Neural cell (in vitro differentiated cells): ENCODE results near the gene SYTL5. TPM values are rescaled to one million over a fixed set of nuclear protein-coding genes. Genes with fewer than 3 reads are reported as not detected.

ENCODE experiments used
- H2AFZ ChIP-seq: fragments of 200-600, 300-800 bp; sonication (generic), shearing (Covaris generic); 2 replicates; pipeline ENCODE4 v1.6.0; 2014; ENCODE audit warnings: low read depth, mild to moderate bottlenecking, antibody characterized with exemption, low read length, moderate library complexity
- H3F3A ChIP-seq: fragments of 200-600 bp; shearing (Covaris generic); 2 replicates; pipeline ENCODE4 v1.6.1; 2016; ENCODE audit warnings: mild to moderate bottlenecking, moderate library complexity, mixed read lengths, antibody characterized with exemption, low read length; ENCODE audit not compliant: insufficient read depth, poor library complexity, severe bottlenecking
- H3K27ac ChIP-seq: fragments of 200-600, 300-800 bp; sonication (generic), shearing (Covaris generic); 2 replicates; pipeline ENCODE4 v1.5.1; 2014; ENCODE audit warnings: mild to moderate bottlenecking, low read length, moderate library complexity
- H3K27me3 ChIP-seq: fragments of 300-800, 200-600 bp; sonication (generic), shearing (Covaris generic); 2 replicates; pipeline ENCODE4 v1.6.0; 2014; ENCODE audit warnings: mild to moderate bottlenecking, low read depth, low read length, moderate library complexity; ENCODE audit not compliant: insufficient read depth
- H3K36me3 ChIP-seq: fragments of 300-800, 200-600 bp; sonication (generic), shearing (Covaris generic); 2 replicates; pipeline ENCODE4 v1.5.1; 2014; ENCODE audit warnings: mild to moderate bottlenecking, antibody characterized with exemption, low read length, moderate library complexity; ENCODE audit not compliant: insufficient read depth
- H3K4me2 ChIP-seq: fragments of 300-800, 200-600 bp; sonication (generic), shearing (Covaris generic); 2 replicates; pipeline ENCODE4 v1.6.0; 2014; ENCODE audit warnings: mild to moderate bottlenecking, low read length
- H3K4me3 ChIP-seq: fragments of 300-800, 200-600 bp; sonication (generic), shearing (Covaris generic); 2 replicates; pipeline ENCODE4 v1.5.1; 2014; ENCODE audit warnings: mild to moderate bottlenecking, low read length, moderate library complexity
- H3K79me2 ChIP-seq: fragments of 200-600 bp; shearing (Covaris generic); replicated peaks from 2 replicates; pipeline ENCODE4 v1.6.0; 2014; ENCODE audit warnings: mild to moderate bottlenecking, low read length, moderate library complexity; ENCODE audit not compliant: insufficient read depth
- H3K9ac ChIP-seq: fragments of 300-800, 200-600 bp; sonication (generic), shearing (Covaris generic); 2 replicates; pipeline ENCODE4 v1.6.1; 2016; ENCODE audit warnings: mild to moderate bottlenecking, low read length, mixed read lengths
- H3K9me2 ChIP-seq: fragments of 200-600 bp; shearing (Covaris generic); 2 replicates; pipeline ENCODE4 v1.6.1; 2016; ENCODE audit warnings: mild to moderate bottlenecking, low read length, mixed read lengths; ENCODE audit not compliant: insufficient read depth
- H3K9me3 ChIP-seq: fragments of 200-600, 300-800 bp; sonication (generic), shearing (Covaris generic); 2 replicates; pipeline ENCODE4 v1.6.1; 2016; ENCODE audit warnings: mild to moderate bottlenecking, mixed run types, low read length, moderate library complexity, mixed read lengths
- H4K20me1 ChIP-seq: fragments of 200-600 bp; shearing (Covaris generic); 2 replicates; pipeline ENCODE4 v1.6.1; 2016; ENCODE audit warnings: mild to moderate bottlenecking, mixed run types; ENCODE audit not compliant: insufficient read depth
- EP300 ChIP-seq: fragments of 450-650 bp; conservative IDR thresholded peaks from 2 replicates; pipeline ENCODE4 v1.6.1; 2014; ENCODE audit warnings: antibody characterized with exemption, mild to moderate bottlenecking, moderate library complexity; ENCODE audit not compliant: poor library complexity, severe bottlenecking
- EZH2 ChIP-seq: fragments of 200-600, 300-800 bp; shearing (Covaris generic), sonication (generic); IDR thresholded peaks from 2 replicates; pipeline ENCODE4 v1.6.1; 2014; ENCODE audit warnings: antibody characterized with exemption, low read length, borderline replicate concordance, mild to moderate bottlenecking; ENCODE audit not compliant: insufficient read depth, poor library complexity, severe bottlenecking
- MXI1 ChIP-seq: fragments of 450-650 bp; conservative IDR thresholded peaks from 2 replicates; pipeline ENCODE4 v1.6.1; 2014; ENCODE audit warnings: antibody characterized with exemption, mild to moderate bottlenecking; ENCODE audit not compliant: poor library complexity, severe bottlenecking
- POLR2AphosphoS5 ChIP-seq: IDR thresholded peaks from 2 replicates; pipeline ENCODE4 v1.6.1; 2012
- RAD21 ChIP-seq: fragments of 450-650 bp; conservative IDR thresholded peaks from 2 replicates; pipeline ENCODE4 v1.6.1; 2014; ENCODE audit warnings: antibody characterized with exemption, mild to moderate bottlenecking, moderate library complexity
- SMC3 ChIP-seq: fragments of 450-650 bp; conservative IDR thresholded peaks from 2 replicates; pipeline ENCODE4 v1.6.1; 2014; ENCODE audit warnings: antibody characterized with exemption, mild to moderate bottlenecking, moderate library complexity; ENCODE audit not compliant: poor library complexity
- TAF1 ChIP-seq: IDR thresholded peaks from 2 replicates; pipeline ENCODE4 v1.6.1; 2012; ENCODE audit warnings: low read depth
- polyA plus RNA-seq: library from polyadenylated mRNA; depleted of rRNA; stranded (reverse); fragments of >200 nt; gene quantifications from 2 replicates; pipeline ENCODE4 v1.2.3, GENCODE V29; 2014
- TF ChIP-seq, protein P1 (sequence below): fragments of 450-650 bp; IDR thresholded peaks from 2 replicates; pipeline ENCODE4 v1.5.1; 2014; ENCODE audit warnings: antibody characterized with exemption, mild to moderate bottlenecking, moderate library complexity; ENCODE audit not compliant: poor library complexity, severe bottlenecking
- TF ChIP-seq, protein P2 (sequence below): IDR thresholded peaks from 2 replicates; pipeline ENCODE4 v1.6.1; 2012; ENCODE audit warnings: borderline replicate concordance

The SYTL5 gene
- polyA plus RNA-seq, 1 donor from 2014 or later, result 1.0 TPM

DNA sequence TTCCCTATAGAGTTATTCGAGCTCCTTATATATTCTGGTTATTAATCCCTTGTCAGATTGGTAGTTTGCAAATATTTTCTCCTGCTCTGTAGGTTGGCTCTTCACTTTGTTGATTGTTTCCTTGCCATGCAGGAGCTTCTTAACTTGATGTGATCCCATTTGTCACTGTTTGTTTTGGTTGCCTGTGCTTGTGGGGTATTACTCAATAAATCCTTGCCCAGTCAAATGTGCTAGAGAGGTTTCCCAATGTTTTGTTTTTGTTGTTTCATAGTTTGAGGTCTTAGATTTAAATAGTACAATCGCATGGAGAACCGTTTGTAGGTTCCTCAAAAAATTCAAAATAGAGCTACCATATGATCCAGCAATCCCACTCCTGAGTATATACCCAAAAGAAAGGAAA, 2.3 kb upstream of the SYTL5 start:
- Histone ChIP-seq H3K27me3 (no peaks in the 10 kb centered on the region), H3K27ac (no peak overlapping the region), H3K4me3 (no peak overlapping the region), H4K20me1 (no peaks in the 10 kb centered on the region), H3K4me2 (no peak overlapping the region), H3K9ac (no peak overlapping the region), H3F3A (no peaks in the 10 kb centered on the region), H3K36me3 (no peaks in the 10 kb centered on the region), H3K9me3 (no peaks in the 10 kb centered on the region), H3K79me2 (no peaks in the 10 kb centered on the region), H2AFZ (no peak overlapping the region), H3K9me2 (no peaks in the 10 kb centered on the region)
- TF ChIP-seq TAF1 (no peak), RAD21 (no peak), SMC3 (no peak), MXI1 (no peak), EP300 (no peak), POLR2AphosphoS5 (no peak), EZH2 (no peak)
- TF ChIP-seq, protein P1, sequence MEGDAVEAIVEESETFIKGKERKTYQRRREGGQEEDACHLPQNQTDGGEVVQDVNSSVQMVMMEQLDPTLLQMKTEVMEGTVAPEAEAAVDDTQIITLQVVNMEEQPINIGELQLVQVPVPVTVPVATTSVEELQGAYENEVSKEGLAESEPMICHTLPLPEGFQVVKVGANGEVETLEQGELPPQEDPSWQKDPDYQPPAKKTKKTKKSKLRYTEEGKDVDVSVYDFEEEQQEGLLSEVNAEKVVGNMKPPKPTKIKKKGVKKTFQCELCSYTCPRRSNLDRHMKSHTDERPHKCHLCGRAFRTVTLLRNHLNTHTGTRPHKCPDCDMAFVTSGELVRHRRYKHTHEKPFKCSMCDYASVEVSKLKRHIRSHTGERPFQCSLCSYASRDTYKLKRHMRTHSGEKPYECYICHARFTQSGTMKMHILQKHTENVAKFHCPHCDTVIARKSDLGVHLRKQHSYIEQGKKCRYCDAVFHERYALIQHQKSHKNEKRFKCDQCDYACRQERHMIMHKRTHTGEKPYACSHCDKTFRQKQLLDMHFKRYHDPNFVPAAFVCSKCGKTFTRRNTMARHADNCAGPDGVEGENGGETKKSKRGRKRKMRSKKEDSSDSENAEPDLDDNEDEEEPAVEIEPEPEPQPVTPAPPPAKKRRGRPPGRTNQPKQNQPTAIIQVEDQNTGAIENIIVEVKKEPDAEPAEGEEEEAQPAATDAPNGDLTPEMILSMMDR, result no peak
- TF ChIP-seq, protein P2, sequence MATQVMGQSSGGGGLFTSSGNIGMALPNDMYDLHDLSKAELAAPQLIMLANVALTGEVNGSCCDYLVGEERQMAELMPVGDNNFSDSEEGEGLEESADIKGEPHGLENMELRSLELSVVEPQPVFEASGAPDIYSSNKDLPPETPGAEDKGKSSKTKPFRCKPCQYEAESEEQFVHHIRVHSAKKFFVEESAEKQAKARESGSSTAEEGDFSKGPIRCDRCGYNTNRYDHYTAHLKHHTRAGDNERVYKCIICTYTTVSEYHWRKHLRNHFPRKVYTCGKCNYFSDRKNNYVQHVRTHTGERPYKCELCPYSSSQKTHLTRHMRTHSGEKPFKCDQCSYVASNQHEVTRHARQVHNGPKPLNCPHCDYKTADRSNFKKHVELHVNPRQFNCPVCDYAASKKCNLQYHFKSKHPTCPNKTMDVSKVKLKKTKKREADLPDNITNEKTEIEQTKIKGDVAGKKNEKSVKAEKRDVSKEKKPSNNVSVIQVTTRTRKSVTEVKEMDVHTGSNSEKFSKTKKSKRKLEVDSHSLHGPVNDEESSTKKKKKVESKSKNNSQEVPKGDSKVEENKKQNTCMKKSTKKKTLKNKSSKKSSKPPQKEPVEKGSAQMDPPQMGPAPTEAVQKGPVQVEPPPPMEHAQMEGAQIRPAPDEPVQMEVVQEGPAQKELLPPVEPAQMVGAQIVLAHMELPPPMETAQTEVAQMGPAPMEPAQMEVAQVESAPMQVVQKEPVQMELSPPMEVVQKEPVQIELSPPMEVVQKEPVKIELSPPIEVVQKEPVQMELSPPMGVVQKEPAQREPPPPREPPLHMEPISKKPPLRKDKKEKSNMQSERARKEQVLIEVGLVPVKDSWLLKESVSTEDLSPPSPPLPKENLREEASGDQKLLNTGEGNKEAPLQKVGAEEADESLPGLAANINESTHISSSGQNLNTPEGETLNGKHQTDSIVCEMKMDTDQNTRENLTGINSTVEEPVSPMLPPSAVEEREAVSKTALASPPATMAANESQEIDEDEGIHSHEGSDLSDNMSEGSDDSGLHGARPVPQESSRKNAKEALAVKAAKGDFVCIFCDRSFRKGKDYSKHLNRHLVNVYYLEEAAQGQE, result no peak

DNA sequence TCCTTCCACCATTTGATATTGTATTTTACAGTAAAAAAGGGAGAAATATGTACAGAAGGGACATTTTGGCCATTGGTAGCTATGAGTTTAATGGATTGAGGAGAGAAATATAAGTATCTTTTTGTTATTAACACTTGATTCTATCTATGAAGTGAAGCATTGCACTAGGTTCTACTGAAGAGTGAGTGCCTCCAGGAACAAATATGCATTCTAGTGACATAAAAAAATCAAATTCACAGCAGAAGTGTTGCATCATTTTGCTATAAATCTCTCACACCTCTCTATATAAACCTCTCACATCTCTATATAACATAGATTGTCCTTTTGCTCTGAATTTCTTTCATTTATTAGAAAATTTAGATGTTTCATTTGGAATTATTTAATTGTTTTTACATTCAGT, 425 bp downstream of the SYTL5 start:
- no peak overlapping the region for H3K9ac ChIP-seq
- no peaks in the 10 kb centered on the region for H3K9me2 ChIP-seq
- H2AFZ ChIP-seq, result no peak overlapping the region
- H3K4me2 ChIP-seq, result no peak overlapping the region
- H4K20me1 ChIP-seq, result no peaks in the 10 kb centered on the region
- no peaks in the 10 kb centered on the region for H3K36me3 ChIP-seq
- H3K79me2 ChIP-seq, result no peaks in the 10 kb centered on the region
- no peaks in the 10 kb centered on the region for H3K9me3 ChIP-seq
- H3K27me3 ChIP-seq, result no peaks in the 10 kb centered on the region
- no peak overlapping the region for H3K27ac ChIP-seq
- H3F3A ChIP-seq, result no peaks in the 10 kb centered on the region
- TF ChIP-seq TAF1, result no peak
- TF ChIP-seq EZH2, result no peak
- TF ChIP-seq POLR2AphosphoS5, result no peak
- TF ChIP-seq, protein P1, result no peak
- no peak for TF ChIP-seq MXI1
- no peak for TF ChIP-seq EP300
- no peak for TF ChIP-seq RAD21
- no peak overlapping the region for H3K4me3 ChIP-seq
